Left renal cortex interstitium (tissue), 4 donors: ENCODE results near the gene VMP1. TPM values are rescaled to one million over a fixed set of nuclear protein-coding genes. Genes with fewer than 3 reads are reported as not detected.
A peak's percentile ranks its signal among the peaks of the same experiment; 100 is the strongest.
"Not testable (repeated sequence)": the region's sequence is repeated elsewhere in the genome, so short reads cannot be mapped to it uniquely, and the experiment has no call there.

Experiments used
- DNase-seq, 4 donors: peaks; one replicate each; pipeline ENCODE4 v3.0.0-alpha.2; 2013; ENCODE audit warnings: low read depth in 4 of 4, low spot score in 2 of 4, missing footprints in 1 of 4
- polyA plus RNA-seq, 4 donors: library from polyadenylated mRNA; unstranded; fragments of 120-200 nt; gene quantifications; one replicate each; pipeline ENCODE4 v1.2.1, GENCODE V29; 2013; ENCODE audit not compliant: insufficient read length in 4 of 4

Gene VMP1
- polyA plus RNA-seq, 4 donors = 88.4 to 128 (median 102) TPM

DNA sequence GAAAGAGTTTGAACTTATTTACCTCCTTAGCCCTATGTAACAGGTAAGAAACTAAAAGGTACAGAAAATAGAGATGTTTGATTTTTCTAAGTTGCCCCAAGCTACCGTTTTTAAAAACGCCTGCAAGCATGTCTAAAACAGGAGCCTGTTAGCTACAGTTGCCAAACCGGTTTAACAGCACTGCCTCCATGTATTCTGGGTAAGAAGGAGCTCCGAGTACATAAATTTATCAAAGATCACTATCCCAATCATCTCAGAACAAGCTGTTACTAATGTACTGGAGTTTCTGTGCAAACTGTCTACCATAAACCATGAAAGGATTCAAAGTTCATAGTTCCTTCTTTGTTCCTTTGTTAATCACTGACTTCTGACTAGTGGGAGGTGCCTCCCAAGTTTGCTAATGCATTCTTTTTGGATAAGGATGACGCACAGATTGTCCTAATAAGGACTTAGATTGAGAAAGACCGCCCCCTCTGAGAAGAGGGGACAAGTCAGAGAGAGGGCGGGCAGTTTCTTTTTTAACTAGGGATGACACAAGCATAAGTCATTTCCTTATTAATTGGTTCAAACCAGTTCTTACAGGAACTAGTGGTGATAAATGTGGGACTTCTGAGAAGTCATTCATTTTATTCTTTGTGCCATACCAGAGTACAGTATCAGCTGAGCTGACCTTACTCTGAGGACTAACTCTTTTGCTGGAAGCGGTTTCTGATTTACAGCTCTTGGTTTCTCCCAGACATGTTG, 130.0 kb downstream of the VMP1 start:
- DNase-seq = peak in 3 of 4 donors; percentile 81 to 93 (median 88)

GRCh38 chr17:59838052-59838916, 130.8 kb downstream of the VMP1 start:
- no peak for DNase-seq

DNA sequence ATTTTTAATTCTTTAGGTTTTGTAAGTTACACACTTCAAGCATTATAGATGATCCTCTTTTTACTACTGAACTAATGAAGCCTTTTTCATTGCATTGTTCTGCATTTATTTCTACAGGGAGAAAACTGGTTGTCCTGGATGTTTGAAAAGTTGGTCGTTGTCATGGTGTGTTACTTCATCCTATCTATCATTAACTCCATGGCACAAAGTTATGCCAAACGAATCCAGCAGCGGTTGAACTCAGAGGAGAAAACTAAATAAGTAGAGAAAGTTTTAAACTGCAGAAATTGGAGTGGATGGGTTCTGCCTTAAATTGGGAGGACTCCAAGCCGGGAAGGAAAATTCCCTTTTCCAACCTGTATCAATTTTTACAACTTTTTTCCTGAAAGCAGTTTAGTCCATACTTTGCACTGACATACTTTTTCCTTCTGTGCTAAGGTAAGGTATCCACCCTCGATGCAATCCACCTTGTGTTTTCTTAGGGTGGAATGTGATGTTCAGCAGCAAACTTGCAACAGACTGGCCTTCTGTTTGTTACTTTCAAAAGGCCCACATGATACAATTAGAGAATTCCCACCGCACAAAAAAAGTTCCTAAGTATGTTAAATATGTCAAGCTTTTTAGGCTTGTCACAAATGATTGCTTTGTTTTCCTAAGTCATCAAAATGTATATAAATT, 132.3 kb downstream of the VMP1 start:
- DNase-seq = no peak

DNA sequence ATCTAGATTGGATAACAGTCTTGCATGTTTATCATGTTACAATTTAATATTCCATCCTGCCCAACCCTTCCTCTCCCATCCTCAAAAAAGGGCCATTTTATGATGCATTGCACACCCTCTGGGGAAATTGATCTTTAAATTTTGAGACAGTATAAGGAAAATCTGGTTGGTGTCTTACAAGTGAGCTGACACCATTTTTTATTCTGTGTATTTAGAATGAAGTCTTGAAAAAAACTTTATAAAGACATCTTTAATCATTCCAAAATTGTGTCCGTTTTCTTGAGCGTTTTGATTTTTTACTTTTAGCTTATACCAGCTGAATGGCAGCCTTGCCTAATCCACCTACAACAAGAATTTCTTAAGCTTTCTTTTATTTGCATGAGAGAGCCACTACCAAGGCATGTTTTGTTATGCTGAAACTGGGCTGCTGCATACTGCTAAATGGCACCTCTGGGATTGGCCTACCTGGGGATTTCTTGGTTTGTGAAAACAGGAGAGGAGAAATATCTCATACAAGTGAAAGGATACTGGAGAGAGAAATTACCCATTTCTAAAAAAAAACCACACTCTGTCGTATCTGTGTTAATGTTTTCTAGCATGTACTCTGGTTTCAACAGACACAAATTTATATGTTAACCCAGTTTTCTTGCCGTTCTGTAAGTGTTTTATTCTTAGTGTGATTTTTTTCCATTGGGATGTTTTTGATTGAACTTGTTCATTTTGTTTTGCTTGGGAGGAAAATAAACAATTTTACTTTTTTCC, 133.1 kb downstream of the VMP1 start:
- DNase-seq = no peak

- DNase-seq = not testable (repeated sequence)
Observed at GRCh38 chr17:59841091-59841881, 133.8 kb downstream of the VMP1 start.

GRCh38 chr17:59841882-59842263, 134.4 kb downstream of the VMP1 start:
- DNase-seq = not testable (repeated sequence)

GRCh38 chr17:59842901-59843652, 135.6 kb downstream of the VMP1 start:
- DNase-seq = no peak

GRCh38 chr17:59844884-59845594, 137.6 kb downstream of the VMP1 start:
- no peak for DNase-seq

DNA sequence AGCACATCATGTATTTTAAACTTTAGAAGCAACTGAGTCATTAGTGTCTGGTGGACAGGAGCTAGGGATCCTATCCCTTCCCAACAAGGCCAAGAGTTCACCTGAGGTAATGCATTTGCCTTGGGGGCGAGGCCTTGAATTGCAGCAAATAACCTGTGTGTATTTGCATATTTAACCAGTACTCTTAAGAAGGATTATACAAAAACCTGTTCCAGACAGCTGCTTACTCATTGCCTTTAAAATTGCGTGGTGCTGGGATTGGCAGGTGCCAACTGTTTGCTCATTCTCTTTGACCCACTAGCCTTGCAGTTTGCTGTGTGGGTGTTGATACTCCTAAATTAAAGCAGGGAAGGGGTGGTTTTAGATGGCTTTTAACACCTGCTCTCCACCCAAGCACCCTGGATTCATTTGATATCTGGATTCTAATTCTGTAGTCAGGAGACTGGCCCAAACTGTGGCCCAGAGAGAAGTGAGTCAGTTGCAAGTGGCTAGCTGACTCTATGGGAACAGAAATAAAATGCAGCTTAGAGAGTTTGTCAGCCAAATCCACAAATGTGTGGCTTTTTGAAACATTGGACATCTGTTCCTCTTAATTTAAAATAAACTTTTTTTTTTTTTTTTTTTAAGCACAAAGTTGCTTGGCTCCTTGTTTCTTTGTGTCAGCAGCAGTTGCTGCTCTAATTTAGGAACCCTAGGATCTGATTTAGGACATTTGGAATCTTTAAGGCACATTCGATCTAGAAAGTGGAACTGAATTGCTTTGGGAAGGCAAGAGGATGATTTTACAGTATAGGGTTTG, 138.3 kb downstream of the VMP1 start:
- no peak for DNase-seq

DNA sequence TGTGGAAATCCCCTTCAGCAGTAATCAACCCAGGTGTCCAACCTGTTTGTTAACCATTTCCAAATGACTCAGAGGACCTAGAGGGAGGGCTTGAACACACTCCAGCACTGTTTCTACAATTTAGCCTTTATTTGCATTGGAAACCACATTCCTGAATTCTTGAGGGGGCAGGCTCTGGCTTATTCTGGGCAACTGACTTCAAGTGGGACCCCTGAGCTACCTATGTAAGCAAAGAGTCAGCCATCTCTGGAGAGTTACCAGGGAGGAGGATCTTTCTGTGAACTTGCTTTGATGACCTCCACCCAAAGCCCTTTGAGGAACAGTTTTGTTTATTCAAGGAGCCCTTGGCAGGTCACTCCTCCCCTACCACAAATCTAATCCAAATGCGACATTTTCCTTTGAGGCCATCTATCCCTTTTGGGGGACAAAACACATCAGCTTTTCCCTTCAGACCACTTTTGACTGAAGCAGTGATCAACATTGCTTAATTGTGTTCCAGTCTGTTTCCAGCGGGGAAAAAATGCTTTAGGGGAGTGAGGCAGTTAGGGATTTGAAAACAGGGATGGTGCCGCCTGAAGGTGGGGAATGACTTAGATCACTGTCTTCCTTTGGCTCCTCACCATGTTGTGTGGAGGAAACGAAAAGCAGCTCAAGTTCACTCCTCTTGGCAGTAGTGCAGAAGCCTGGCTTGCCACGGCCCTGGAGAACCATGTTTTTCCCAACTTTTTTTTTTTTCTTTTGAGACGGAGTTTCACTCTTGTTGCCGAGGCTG, 139.1 kb downstream of the VMP1 start:
- no peak for DNase-seq

- no peak for DNase-seq
Observed at GRCh38 chr17:59848385-59848668, 140.9 kb downstream of the VMP1 start.

GRCh38 chr17:59848778-59849177, 141.3 kb downstream of the VMP1 start:
- no peak for DNase-seq

GRCh38 chr17:59850311-59850710, 142.9 kb downstream of the VMP1 start:
- not testable (repeated sequence) for DNase-seq

- no peak for DNase-seq
Observed at GRCh38 chr17:59851439-59852375, 144.3 kb downstream of the VMP1 start.

- not testable (repeated sequence) for DNase-seq
Observed at GRCh38 chr17:59852847-59853167, 145.4 kb downstream of the VMP1 start.
